ENCODE measurements around the gene SEPTIN8.

The SEPTIN8 gene

GRCh38 chr5:132736853-132737833 lies 39.9 kb downstream of the SEPTIN8 start, which contains the start of gene KIF3A (continued):
- TF ChIP-seq ZNF148 (tag by site-specific recombination; IDR thresholded peaks at IDR 0.05; ENCODE audit: borderline replicate concordance) (no peak), ZBTB20 (tag by site-specific recombination; IDR thresholded peaks at IDR 0.05) (peak; percentile 59; the same call in 1 of the 2 replicates), YY2 (tag by site-specific recombination; IDR thresholded peaks at IDR 0.05) (0 out of 2 replicates have a peak, but pooled peaks have one; percentile 20), ZSCAN16 (tag by site-specific recombination; IDR thresholded peaks at IDR 0.05) (peak; percentile 31; the same call in 1 of the 2 replicates), ZFP37 (tag by site-specific recombination; IDR thresholded peaks at IDR 0.05) (0 out of 2 replicates have a peak, but pooled peaks have one; percentile 34), ZNF610 (tag by site-specific recombination; IDR thresholded peaks at IDR 0.05; ENCODE audit: borderline replicate concordance) (peak; percentile 72; the same call in 1 of the 2 replicates), ZNF280D (tag by site-specific recombination; IDR thresholded peaks at IDR 0.05) (no peak), PATZ1 (tag by site-specific recombination; IDR thresholded peaks at IDR 0.05) (peak; percentile 92)

- peaks cover 19 to 30% of the 10 kb centered on the region in 2 experiments for H3K36me3 ChIP-seq (ENCODE audit: control insufficient read depth in 2 of 2, insufficient read depth in 1 of 2, low read length in 2 of 2)
- ChIA-PET POLR2A (no interaction called here), CTCF (no interaction called here)
- no peak for TF ChIP-seq ZNF692 (tag by site-specific recombination; IDR thresholded peaks at IDR 0.05)
- peak; percentile 62 for TF ChIP-seq PRDM6 (tag by site-specific recombination; IDR thresholded peaks at IDR 0.05)
- H3K27ac ChIP-seq (ENCODE audit: extremely low read depth, low read depth, low read length) = no peak overlapping the region
- H3K4me3 ChIP-seq (ENCODE audit: low read depth, low read length) = no peak overlapping the region
- no peaks in the 10 kb centered on the region for H3K9me3 ChIP-seq (ENCODE audit: control insufficient read depth, insufficient read depth, low read depth, low read length)
- H3K4me1 ChIP-seq (ENCODE audit: control insufficient read depth, insufficient read depth, low read length) = no peaks in the 10 kb centered on the region; the same call in 1 of the 2 replicates
Observed at GRCh38 chr5:132734687-132735086, 42.4 kb downstream of the SEPTIN8 start.
